Vagina (tissue), 2 donors: ENCODE data around the gene ELF4.

Experiments used
- CTCF ChIP-seq, 3 experiments: fragments of 450-650 bp in 2 of 3; fragments of 200-600 bp in 1 of 3; sonication (generic) in 1 of 3; IDR thresholded peaks; one replicate each; pipeline ENCODE4 v1.5.1; 2017 to 2019; ENCODE audit warnings: antibody characterized with exemption in 3 of 3, mild to moderate bottlenecking in 2 of 3, moderate library complexity in 2 of 3
- POLR2A ChIP-seq, 2 donors: fragments of 450-650 bp; IDR thresholded peaks; one replicate each; pipeline ENCODE4 v1.6.1; 2017; ENCODE audit warnings: antibody characterized with exemption in 2 of 2, mild to moderate bottlenecking in 2 of 2, moderate library complexity in 2 of 2
- POLR2AphosphoS5 ChIP-seq, 2 donors: sonication (generic); formaldehyde crosslinking; IDR thresholded peaks; one replicate each; pipeline ENCODE4 v1.9.0; 2017; ENCODE audit warnings: antibody characterized with exemption in 2 of 2, mild to moderate bottlenecking in 2 of 2, low read depth in 1 of 2; ENCODE audit not compliant: insufficient read depth in 1 of 2

- TF ChIP-seq CTCF (IDR thresholded peaks at IDR 0.05) = no peak
- no peak for TF ChIP-seq POLR2AphosphoS5 (IDR thresholded peaks at IDR 0.05; ENCODE audit: insufficient read depth in 1 of 2, low read depth in 1 of 2)
- no peak for TF ChIP-seq POLR2A (IDR thresholded peaks at IDR 0.05)
Observed at GRCh38 chrX:130048686-130049222, 61.5 kb downstream of the ELF4 start.
